Esophagus muscularis mucosa (tissue), 4 donors: ENCODE results near the gene GOLGA7B. TPM values are rescaled to one million over a fixed set of nuclear protein-coding genes. Genes with fewer than 3 reads are reported as not detected.

ENCODE experiments used
- DNase-seq: peaks from one replicate; pipeline ENCODE4 v3.0.0-alpha.2; 2017; ENCODE audit errors: extremely low spot score
- H3K27ac ChIP-seq, 4 donors: fragments of 200-600 bp; sonication (generic); replicated peaks in 1 of 4; 1 replicate in 3 of 4; 2 replicates in 1 of 4; pipeline ENCODE4 v1.5.1; 2016 to 2019; ENCODE audit warnings: mild to moderate bottlenecking in 1 of 4
- H3K27me3 ChIP-seq, 4 donors: fragments of 200-600 bp; sonication (generic); one replicate each; pipeline versions ENCODE4 v1.5.1 to v1.6.0; 2016 to 2019
- H3K36me3 ChIP-seq, 4 donors: fragments of 200-600 bp; sonication (generic); one replicate each; pipeline ENCODE4 v1.5.1; 2016 to 2019
- H3K4me1 ChIP-seq, 4 donors: fragments of 200-600 bp; sonication (generic); one replicate each; pipeline ENCODE4 v1.5.1; 2016 to 2019
- H3K4me3 ChIP-seq, 4 donors: fragments of 200-600 bp; sonication (generic); 1 replicate in 2 of 4; 2 replicates in 2 of 4; pipeline ENCODE4 v1.5.1; 2016 to 2019; ENCODE audit warnings: mild to moderate bottlenecking in 4 of 4, moderate library complexity in 1 of 4
- H3K9me3 ChIP-seq, 4 donors: fragments of 200-600 bp; sonication (generic); 1 replicate in 3 of 4; 2 replicates in 1 of 4; pipeline ENCODE4 v1.5.1; 2016 to 2019
- EP300 ChIP-seq: sonication (generic); formaldehyde crosslinking; IDR thresholded peaks from one replicate; pipeline ENCODE4 v1.6.1; 2017; ENCODE audit warnings: antibody characterized with exemption
- POLR2A ChIP-seq: fragments of 450-650 bp; IDR thresholded peaks from one replicate; pipeline ENCODE4 v1.6.1; 2017; ENCODE audit warnings: antibody characterized with exemption, moderate library complexity, mild to moderate bottlenecking, low read depth
- POLR2AphosphoS5 ChIP-seq, 2 donors: sonication (generic); formaldehyde crosslinking; IDR thresholded peaks; one replicate each; pipeline ENCODE4 v1.6.1; 2017; ENCODE audit warnings: antibody characterized with exemption in 2 of 2
- WGBS: methylation state at CpG from one replicate; pipeline ENCODE4 v1.1.5; 2018; 5-methylcytosine and 5-hydroxymethylcytosine counted together
- intact Hi-C: fragments of 100-400 bp; cut with DNase I; formaldehyde crosslinking; loops from one replicate; pipeline ENCODE4 v1.15.1; 2023
- total RNA-seq, 4 donors: library from RNA; depleted of rRNA; stranded (reverse); fragments of >200 nt; gene quantifications; one replicate each; pipeline versions ENCODE4 v1.1.0 to v1.2.1, GENCODE V29; 2016
- TF ChIP-seq, protein P1 (sequence below), 3 experiments: fragments of 200-600 bp in 2 of 3; fragments of 450-650 bp in 1 of 3; sonication (generic) in 2 of 3; IDR thresholded peaks; one replicate each; pipeline ENCODE4 v1.5.1; 2017 to 2019; ENCODE audit warnings: antibody characterized with exemption in 3 of 3, mild to moderate bottlenecking in 2 of 3, moderate library complexity in 1 of 3

Gene GOLGA7B
- total RNA-seq, 4 donors from 2014 or later, result under 0.01 to 0.33 (median 0.18) TPM

DNA sequence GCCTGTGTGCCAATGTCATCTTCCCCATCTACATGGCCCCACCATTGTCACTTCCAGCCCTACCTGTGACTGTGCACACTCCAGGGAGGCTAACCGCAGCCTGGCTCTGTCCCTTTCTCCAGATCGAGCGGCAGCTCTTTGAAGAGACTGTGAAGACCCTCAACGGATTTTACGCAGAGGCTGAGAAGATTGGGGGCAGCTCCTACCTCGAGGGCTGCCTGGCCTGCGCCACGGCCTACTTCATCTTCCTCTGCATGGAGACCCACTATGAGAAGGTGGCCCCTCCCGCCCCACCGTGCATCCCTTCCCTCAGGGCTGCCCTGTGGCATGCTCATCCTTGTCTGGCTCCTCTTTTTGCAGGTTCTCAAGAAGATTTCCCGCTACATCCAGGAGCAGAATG is 14.2 kb downstream of the GOLGA7B start:
- no peak for DNase-seq
- peaks cover 1 to 6% (median 3%) of the 10 kb centered on the region in 4 donors for H3K4me1 ChIP-seq
- TF ChIP-seq, protein P1, sequence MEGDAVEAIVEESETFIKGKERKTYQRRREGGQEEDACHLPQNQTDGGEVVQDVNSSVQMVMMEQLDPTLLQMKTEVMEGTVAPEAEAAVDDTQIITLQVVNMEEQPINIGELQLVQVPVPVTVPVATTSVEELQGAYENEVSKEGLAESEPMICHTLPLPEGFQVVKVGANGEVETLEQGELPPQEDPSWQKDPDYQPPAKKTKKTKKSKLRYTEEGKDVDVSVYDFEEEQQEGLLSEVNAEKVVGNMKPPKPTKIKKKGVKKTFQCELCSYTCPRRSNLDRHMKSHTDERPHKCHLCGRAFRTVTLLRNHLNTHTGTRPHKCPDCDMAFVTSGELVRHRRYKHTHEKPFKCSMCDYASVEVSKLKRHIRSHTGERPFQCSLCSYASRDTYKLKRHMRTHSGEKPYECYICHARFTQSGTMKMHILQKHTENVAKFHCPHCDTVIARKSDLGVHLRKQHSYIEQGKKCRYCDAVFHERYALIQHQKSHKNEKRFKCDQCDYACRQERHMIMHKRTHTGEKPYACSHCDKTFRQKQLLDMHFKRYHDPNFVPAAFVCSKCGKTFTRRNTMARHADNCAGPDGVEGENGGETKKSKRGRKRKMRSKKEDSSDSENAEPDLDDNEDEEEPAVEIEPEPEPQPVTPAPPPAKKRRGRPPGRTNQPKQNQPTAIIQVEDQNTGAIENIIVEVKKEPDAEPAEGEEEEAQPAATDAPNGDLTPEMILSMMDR (IDR thresholded peaks at IDR 0.05), result no peak
- TF ChIP-seq POLR2A, result no peak
- no peak for TF ChIP-seq POLR2AphosphoS5 (IDR thresholded peaks at IDR 0.05)
- no peak for TF ChIP-seq EP300
- intact Hi-C loops, result no loop called here
- H3K9me3 ChIP-seq, result no peaks in the 10 kb centered on the region
- peaks cover 0 to 53% (median 2%) of the 10 kb centered on the region in 4 donors for H3K27me3 ChIP-seq
- H3K27ac ChIP-seq, result no peak overlapping the region
- 92% methylated on average over 11 of the region's 11 CpGs for WGBS
- H3K4me3 ChIP-seq, result no peak overlapping the region
- no peaks in the 10 kb centered on the region for H3K36me3 ChIP-seq

GRCh38 chr10:97865488-97865887 is 15.8 kb downstream of the GOLGA7B start:
- no peak overlapping the region for H3K4me3 ChIP-seq
- TF ChIP-seq, protein P1 (IDR thresholded peaks at IDR 0.05), result no peak
- TF ChIP-seq EP300, result no peak
- peaks cover 0 to 56% (median 2%) of the 10 kb centered on the region in 4 donors for H3K27me3 ChIP-seq
- intact Hi-C loops, result no loop called here
- no peaks in the 10 kb centered on the region for H3K36me3 ChIP-seq
- H3K27ac ChIP-seq, result no peak overlapping the region
- no peaks in the 10 kb centered on the region for H3K9me3 ChIP-seq
- 50% methylated on average over 13 of the region's 18 CpGs for WGBS
- no peak for DNase-seq
- H3K4me1 ChIP-seq, result peaks cover 11 to 15% (median 12%) of the 10 kb centered on the region in 4 donors

DNA sequence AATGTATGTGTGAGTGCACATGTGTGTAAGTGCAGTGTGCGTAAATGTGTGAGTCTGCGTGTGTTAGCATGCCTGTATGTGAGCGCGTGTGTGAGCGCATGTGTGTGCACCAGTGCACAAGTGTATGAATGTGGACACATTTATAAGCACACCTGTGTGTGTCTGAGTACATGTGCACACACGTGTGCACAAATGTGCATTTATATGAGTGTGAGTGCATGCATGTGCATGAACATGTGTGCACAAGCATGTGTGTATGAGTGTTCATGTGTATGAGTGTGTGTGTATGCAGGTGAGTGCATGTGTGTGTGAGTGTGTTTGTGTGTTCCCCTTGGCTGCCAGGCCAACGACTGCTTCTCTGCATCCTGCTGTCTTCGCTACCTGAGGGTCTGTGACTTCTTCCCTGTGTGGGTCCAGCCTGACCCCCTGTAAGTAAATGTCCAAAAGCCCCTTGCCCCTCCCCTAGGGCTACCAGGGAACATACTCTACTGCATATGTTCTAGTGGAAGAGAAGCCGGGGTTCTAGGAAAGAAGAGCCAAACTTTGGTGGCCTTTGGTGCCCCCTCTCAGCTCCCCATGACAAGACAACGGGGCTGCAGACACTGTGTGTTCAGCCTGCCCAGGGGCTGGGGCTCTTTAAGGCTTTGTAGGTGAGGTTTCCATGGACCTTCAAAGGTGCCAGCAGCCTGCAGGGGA is 17.0 kb downstream of the GOLGA7B start:
- no peak for DNase-seq
- H3K27me3 ChIP-seq, result peaks cover 0 to 45% (median 2%) of the 10 kb centered on the region in 4 donors
- intact Hi-C loops, result no loop called here
- H3K36me3 ChIP-seq, result no peaks in the 10 kb centered on the region
- TF ChIP-seq POLR2AphosphoS5 (IDR thresholded peaks at IDR 0.05), result no peak
- no peak for TF ChIP-seq POLR2A
- TF ChIP-seq, protein P1 (IDR thresholded peaks at IDR 0.05), result no peak
- no peak for TF ChIP-seq EP300
- H3K4me3 ChIP-seq, result no peak overlapping the region
- peaks cover 11 to 15% (median 12%) of the 10 kb centered on the region in 4 donors for H3K4me1 ChIP-seq
- WGBS, result 91% methylated on average over 10 of the region's 10 CpGs
- no peaks in the 10 kb centered on the region for H3K9me3 ChIP-seq
- H3K27ac ChIP-seq, result no peak overlapping the region

- Histone ChIP-seq H3K4me1 (peaks cover 11 to 15% (median 12%) of the 10 kb centered on the region in 4 donors), H3K27me3 (peaks cover 0 to 43% (median 0%) of the 10 kb centered on the region in 4 donors), H3K9me3 (no peaks in the 10 kb centered on the region), H3K4me3 (no peak overlapping the region), H3K36me3 (no peaks in the 10 kb centered on the region), H3K27ac (no peak overlapping the region)
- 87% methylated on average over 10 of the region's 10 CpGs for WGBS
- TF ChIP-seq, protein P1 (IDR thresholded peaks at IDR 0.05), result no peak
- TF ChIP-seq POLR2A (no peak), EP300 (no peak), POLR2AphosphoS5 (IDR thresholded peaks at IDR 0.05) (no peak)
- intact Hi-C loops, result no loop called here
- no peak for DNase-seq
These were observed 17.7 kb downstream of the GOLGA7B start for GRCh38 chr10:97867220-97867800.
